ENCODE data around the gene NVL. TPM values are rescaled to one million over a fixed set of nuclear protein-coding genes. Genes with fewer than 3 reads are reported as not detected.

Gene NVL
- total RNA-seq, 4 donors from 2014 or later = 11.7 to 40.5 (median 15.4) TPM

DNA sequence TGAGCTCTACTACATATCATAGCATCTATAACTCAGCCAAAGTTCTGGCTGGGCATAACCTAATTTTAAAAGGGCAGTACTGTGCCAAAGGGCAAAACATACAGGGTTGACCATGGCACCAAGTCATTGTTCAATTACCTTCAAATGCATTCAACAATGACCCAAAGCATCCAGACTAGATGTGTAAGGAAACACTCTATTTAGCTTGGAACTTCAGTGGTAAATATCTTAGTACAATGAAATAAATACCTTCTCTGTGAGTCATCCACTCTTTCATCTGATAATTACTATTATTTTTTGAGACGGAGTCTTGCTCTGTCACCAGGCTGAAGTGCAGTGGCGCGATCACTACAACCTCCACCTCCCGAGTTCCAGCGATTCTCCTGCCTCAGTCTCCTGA lies 70.0 kb downstream of the NVL start:
- 94% methylated on average over 5 of the region's 5 CpGs for WGBS, 2 donors (ENCODE audit: low coverage in 1 of 2)
- TF ChIP-seq POLR2AphosphoS5 (IDR thresholded peaks at IDR 0.05) (no peak), EP300 (IDR thresholded peaks at IDR 0.05) (no peak), POLR2A (IDR thresholded peaks at IDR 0.05) (no peak)
- TF ChIP-seq, protein P1, sequence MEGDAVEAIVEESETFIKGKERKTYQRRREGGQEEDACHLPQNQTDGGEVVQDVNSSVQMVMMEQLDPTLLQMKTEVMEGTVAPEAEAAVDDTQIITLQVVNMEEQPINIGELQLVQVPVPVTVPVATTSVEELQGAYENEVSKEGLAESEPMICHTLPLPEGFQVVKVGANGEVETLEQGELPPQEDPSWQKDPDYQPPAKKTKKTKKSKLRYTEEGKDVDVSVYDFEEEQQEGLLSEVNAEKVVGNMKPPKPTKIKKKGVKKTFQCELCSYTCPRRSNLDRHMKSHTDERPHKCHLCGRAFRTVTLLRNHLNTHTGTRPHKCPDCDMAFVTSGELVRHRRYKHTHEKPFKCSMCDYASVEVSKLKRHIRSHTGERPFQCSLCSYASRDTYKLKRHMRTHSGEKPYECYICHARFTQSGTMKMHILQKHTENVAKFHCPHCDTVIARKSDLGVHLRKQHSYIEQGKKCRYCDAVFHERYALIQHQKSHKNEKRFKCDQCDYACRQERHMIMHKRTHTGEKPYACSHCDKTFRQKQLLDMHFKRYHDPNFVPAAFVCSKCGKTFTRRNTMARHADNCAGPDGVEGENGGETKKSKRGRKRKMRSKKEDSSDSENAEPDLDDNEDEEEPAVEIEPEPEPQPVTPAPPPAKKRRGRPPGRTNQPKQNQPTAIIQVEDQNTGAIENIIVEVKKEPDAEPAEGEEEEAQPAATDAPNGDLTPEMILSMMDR (IDR thresholded peaks at IDR 0.05) = no peak
- peaks cover 0 to 32% of the 10 kb centered on the region in 2 donors for H3K36me3 ChIP-seq
- no peaks in the 10 kb centered on the region for H3K27me3 ChIP-seq
- no peak overlapping the region for H3K4me3 ChIP-seq
- H3K4me1 ChIP-seq = no peaks in the 10 kb centered on the region
- no peak for ATAC-seq
- no peak overlapping the region for H3K27ac ChIP-seq
- H3K9me3 ChIP-seq = no peaks in the 10 kb centered on the region

DNA sequence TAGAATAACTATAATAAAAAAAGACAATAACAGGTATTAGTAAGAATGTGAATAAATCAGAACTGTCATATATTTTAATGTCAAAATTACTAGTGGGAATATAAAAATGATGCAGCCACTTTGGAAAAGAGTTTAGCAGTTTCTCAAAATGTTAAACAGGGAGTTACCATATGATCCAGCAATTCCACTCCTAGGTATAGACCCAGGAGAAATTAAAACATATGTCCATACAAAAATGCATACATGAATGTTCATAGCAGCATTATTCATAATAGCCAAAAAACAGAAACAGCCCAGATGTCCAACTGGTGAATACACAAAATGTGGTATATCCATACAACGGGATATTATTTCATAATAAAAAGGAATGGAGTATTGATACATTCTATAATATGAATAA lies 71.6 kb downstream of the NVL start:
- Histone ChIP-seq H3K9me3 (no peaks in the 10 kb centered on the region), H3K36me3 (peaks cover 0 to 16% of the 10 kb centered on the region in 2 donors), H3K27me3 (no peaks in the 10 kb centered on the region), H3K27ac (no peak overlapping the region), H3K4me1 (no peaks in the 10 kb centered on the region), H3K4me3 (no peak overlapping the region)
- no peak for TF ChIP-seq EP300 (IDR thresholded peaks at IDR 0.05)
- no peak for TF ChIP-seq POLR2AphosphoS5 (IDR thresholded peaks at IDR 0.05)
- TF ChIP-seq, protein P1 (IDR thresholded peaks at IDR 0.05) = no peak
- no peak for ATAC-seq
- WGBS, 2 donors (ENCODE audit: low coverage in 1 of 2) = 100% methylated on average over 1 of the region's 1 CpG

DNA sequence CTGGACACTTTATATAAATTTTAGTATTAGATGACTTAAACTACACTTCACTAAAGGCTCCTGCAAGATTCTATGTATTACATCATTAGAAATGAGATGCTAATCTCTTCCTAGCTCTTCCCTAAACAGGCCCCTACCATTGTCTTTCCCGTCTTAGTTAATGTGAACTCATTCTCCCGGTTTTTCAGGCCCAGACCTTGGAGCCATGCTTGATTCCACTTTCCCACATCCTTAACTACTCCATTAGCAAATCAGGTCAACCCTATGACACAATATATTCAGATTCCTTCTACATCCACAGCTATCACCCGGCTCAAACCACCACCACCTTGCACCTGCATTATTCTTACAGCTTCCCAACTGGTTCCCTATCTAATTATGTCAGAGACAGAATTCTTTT lies 73.3 kb downstream of the NVL start:
- Histone ChIP-seq H3K4me1 (no peaks in the 10 kb centered on the region), H3K27ac (no peak overlapping the region), H3K27me3 (no peaks in the 10 kb centered on the region), H3K4me3 (no peak overlapping the region), H3K36me3 (peaks cover 0 to 10% of the 10 kb centered on the region in 2 donors), H3K9me3 (no peaks in the 10 kb centered on the region)
- 58 to 62% methylated on average over 2 to 3 of the region's 3 CpGs for WGBS, 2 donors (ENCODE audit: low coverage in 1 of 2)
- TF ChIP-seq POLR2AphosphoS5 (IDR thresholded peaks at IDR 0.05) = no peak
- TF ChIP-seq POLR2A (IDR thresholded peaks at IDR 0.05) = no peak
- TF ChIP-seq, protein P1 (IDR thresholded peaks at IDR 0.05) = no peak
- TF ChIP-seq EP300 (IDR thresholded peaks at IDR 0.05) = no peak
- no peak for ATAC-seq

DNA sequence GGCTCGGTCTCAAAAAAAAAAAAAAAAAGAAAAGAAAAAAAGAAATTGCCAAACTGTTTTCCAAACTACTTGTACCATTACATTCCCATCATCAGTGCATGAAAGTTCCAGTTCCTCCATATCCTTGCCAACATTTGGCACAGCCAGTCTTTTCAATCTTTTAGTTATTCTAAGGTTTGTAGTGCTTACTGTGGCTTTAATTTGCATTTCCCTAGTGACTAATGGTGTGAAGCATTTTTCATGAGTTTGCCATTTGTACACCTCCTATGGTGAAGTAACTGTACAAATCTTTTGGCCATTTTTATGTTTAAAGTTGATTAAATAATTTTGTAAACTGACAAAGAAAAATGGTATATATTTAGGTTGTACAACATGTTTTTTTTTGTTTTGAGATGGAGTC lies 76.3 kb downstream of the NVL start:
- H3K9me3 ChIP-seq = no peaks in the 10 kb centered on the region
- H3K4me1 ChIP-seq = no peaks in the 10 kb centered on the region
- no peaks in the 10 kb centered on the region for H3K27me3 ChIP-seq
- peaks cover 0 to 32% of the 10 kb centered on the region in 2 donors for H3K36me3 ChIP-seq
- ATAC-seq = no peak
- H3K4me3 ChIP-seq = no peak overlapping the region
- no peak overlapping the region for H3K27ac ChIP-seq
- WGBS, 2 donors (ENCODE audit: low coverage in 1 of 2) = 100% methylated on average over 1 of the region's 1 CpG; no CpG with 5 or more reads in 1 of the 2 donors
- no peak for TF ChIP-seq POLR2AphosphoS5 (IDR thresholded peaks at IDR 0.05)
- no peak for TF ChIP-seq EP300 (IDR thresholded peaks at IDR 0.05)
- no peak for TF ChIP-seq POLR2A (IDR thresholded peaks at IDR 0.05)
- TF ChIP-seq, protein P1 (IDR thresholded peaks at IDR 0.05) = no peak

DNA sequence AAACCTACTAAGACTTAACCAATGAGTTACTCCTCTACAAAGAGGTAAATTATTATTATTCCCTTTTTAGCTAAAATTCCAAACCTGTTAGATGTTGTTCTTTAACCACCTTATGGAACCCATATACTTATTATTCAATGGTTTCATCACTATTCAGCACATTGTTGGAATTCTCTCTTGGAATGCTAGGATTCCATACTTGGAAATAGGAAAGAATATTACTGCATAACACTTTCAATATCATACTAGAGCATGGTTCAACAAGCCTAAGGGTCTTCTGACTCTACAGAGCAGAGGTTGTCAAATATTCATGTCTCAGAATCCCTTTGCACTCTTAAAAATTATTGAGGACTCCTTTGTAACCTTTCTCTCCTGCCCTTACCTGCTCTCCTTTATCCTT lies 77.5 kb downstream of the NVL start:
- H3K4me3 ChIP-seq = no peak overlapping the region
- TF ChIP-seq EP300 (IDR thresholded peaks at IDR 0.05) = no peak
- TF ChIP-seq, protein P1 (IDR thresholded peaks at IDR 0.05) = no peak
- TF ChIP-seq POLR2AphosphoS5 (IDR thresholded peaks at IDR 0.05) = no peak
- no peak for TF ChIP-seq POLR2A (IDR thresholded peaks at IDR 0.05)
- no peaks in the 10 kb centered on the region for H3K27me3 ChIP-seq
- peaks cover 0 to 45% of the 10 kb centered on the region in 2 donors for H3K36me3 ChIP-seq
- H3K9me3 ChIP-seq = no peaks in the 10 kb centered on the region
- no peaks in the 10 kb centered on the region for H3K4me1 ChIP-seq
- ATAC-seq = no peak
- no peak overlapping the region for H3K27ac ChIP-seq

Data from gastroesophageal sphincter (tissue), 4 donors.